RWPE1 (cell line): ENCODE results near the gene CHD5.

Experiments used
- CTCF ChIA-PET: fragments of 350-600 bp; sonication (Branson Sonifier 250); formaldehyde crosslinking; extraction: SDS; loops from one replicate; lab custom pipeline; 2021; lab: Yijun Ruan, JAX
- POLR2A ChIA-PET: fragments of 400-600 bp; formaldehyde crosslinking; extraction: SDS; loops from one replicate; lab custom pipeline; 2020; ENCODE audit warnings: antibody characterized with exemption; ENCODE audit not compliant: low non-redundant PET; lab: Yijun Ruan, JAX
- DNase-seq: peaks from one replicate; pipeline ENCODE4 v3.0.0; 2012; ENCODE audit warnings: low spot score
- H3K27ac ChIP-seq: fragments of 450-650 bp; 2 replicates; pipeline ENCODE4 v1.5.1; 2017
- CTCF ChIP-seq: fragments of 450-650 bp; conservative IDR thresholded peaks from 2 replicates; pipeline ENCODE4 v1.5.1; 2017; ENCODE audit warnings: low read depth, mild to moderate bottlenecking

CHD5 gene

GRCh38 chr1:6128276-6129081, 51.6 kb downstream of the CHD5 start:
- no peak for TF ChIP-seq CTCF
- POLR2A ChIA-PET = no interaction called here
- no peak for DNase-seq
- CTCF ChIA-PET = interaction anchor here (0.5 to 0.6 kb wide), 2 partner anchors 88 to 96 kb away, joined by 3 to 4 read pairs; no protein-coding TSS in a partner anchor
- no peak overlapping the region for H3K27ac ChIP-seq

GRCh38 chr1:6127587-6128163, 52.4 kb downstream of the CHD5 start:
- peak; percentile 97 for DNase-seq
- ChIA-PET POLR2A (interaction anchor here (0.6 to 0.7 kb wide), 2 partner anchors 113 to 120 kb away, joined by 3 to 4 read pairs; no protein-coding TSS in a partner anchor), CTCF (no interaction called here)
- no peak overlapping the region for H3K27ac ChIP-seq
- no peak for TF ChIP-seq CTCF

GRCh38 chr1:6126521-6127067, 53.5 kb downstream of the CHD5 start:
- ChIA-PET CTCF (interaction anchor here (0.7 kb wide), 2 partner anchors 18 to 225 kb away, joined by 3 to 4 read pairs; no protein-coding TSS in a partner anchor), POLR2A (no interaction called here)
- no peak overlapping the region for H3K27ac ChIP-seq
- TF ChIP-seq CTCF = no peak
- no peak for DNase-seq

- no peak for DNase-seq
- CTCF ChIA-PET = no interaction called here
- POLR2A ChIA-PET = interaction anchor here (0.6 kb wide), 1 partner anchor 63 kb away, joined by 9 read pairs; no protein-coding TSS in a partner anchor
- TF ChIP-seq CTCF = no peak
- H3K27ac ChIP-seq = no peak overlapping the region
These were observed 54.1 kb downstream of the CHD5 start for GRCh38 chr1:6126028-6126427.

- DNase-seq = no peak
- POLR2A ChIA-PET = interaction anchor here (0.6 kb wide), 1 partner anchor 63 kb away, joined by 9 read pairs; no protein-coding TSS in a partner anchor
- no peak for TF ChIP-seq CTCF
- no peak overlapping the region for H3K27ac ChIP-seq
- CTCF ChIA-PET = interaction anchor here (0.6 to 0.8 kb wide), 2 partner anchors 41 to 360 kb away, joined by 3 read pairs; no protein-coding TSS in a partner anchor
These were observed 54.8 kb downstream of the CHD5 start for GRCh38 chr1:6125366-6125765.

- H3K27ac ChIP-seq = no peak overlapping the region
- no peak for DNase-seq
- ChIA-PET CTCF (interaction anchor here (0.6 to 0.8 kb wide), 2 partner anchors 42 to 361 kb away, joined by 3 read pairs; no protein-coding TSS in a partner anchor), POLR2A (no interaction called here)
- TF ChIP-seq CTCF = no peak
These were observed 55.3 kb downstream of the CHD5 start for GRCh38 chr1:6124746-6125365.
